Karpas-422 (cell line): ENCODE results near the gene UBFD1. TPM values are rescaled to one million over a fixed set of nuclear protein-coding genes. Genes with fewer than 3 reads are reported as not detected.

Experiments
- DNase-seq: peaks from one replicate; pipeline ENCODE4 v3.0.0-alpha.2; 2015
- H2AFZ ChIP-seq: fragments of 200-600 bp; sonication (generic); 2 replicates; pipeline ENCODE4 v1.6.1; 2014; ENCODE audit warnings: antibody characterized with exemption, low read length, mixed read lengths
- H3K27ac ChIP-seq: fragments of 200-600 bp; sonication (generic); 2 replicates; pipeline ENCODE4 v1.5.1; 2014; ENCODE audit warnings: mild to moderate bottlenecking, low read length, moderate library complexity
- H3K27me3 ChIP-seq: fragments of 200-600 bp; sonication (generic); 2 replicates; pipeline ENCODE4 v1.6.1; 2014; ENCODE audit warnings: low read length, mixed read lengths
- H3K36me3 ChIP-seq: fragments of 200-600 bp; sonication (generic); 2 replicates; pipeline ENCODE4 v1.6.1; 2014; ENCODE audit warnings: low read length, mixed read lengths; ENCODE audit not compliant: insufficient read depth
- H3K4me1 ChIP-seq: fragments of 200-600 bp; sonication (generic); 2 replicates; pipeline ENCODE4 v1.6.1; 2014; ENCODE audit warnings: mild to moderate bottlenecking, low read length, mixed read lengths
- H3K4me2 ChIP-seq: fragments of 200-600 bp; sonication (generic); 2 replicates; pipeline ENCODE4 v1.6.1; 2014; ENCODE audit warnings: low read length, low read depth, mild to moderate bottlenecking; ENCODE audit not compliant: poor library complexity, severe bottlenecking
- H3K4me3 ChIP-seq: fragments of 200-600 bp; sonication (generic); 2 replicates; pipeline ENCODE4 v1.5.1; 2014; ENCODE audit warnings: mild to moderate bottlenecking, antibody characterized with exemption, low read length, mixed read lengths
- H3K79me2 ChIP-seq: fragments of 200-600 bp; sonication (generic); 2 replicates; pipeline ENCODE4 v1.6.1; 2014; ENCODE audit warnings: mild to moderate bottlenecking, low read length, mixed read lengths
- H3K9ac ChIP-seq: fragments of 200-600 bp; sonication (generic); 2 replicates; pipeline ENCODE4 v1.6.0; 2014; ENCODE audit warnings: low read length
- H3K9me2 ChIP-seq: fragments of 200-600 bp; sonication (generic), shearing (Covaris generic); replicated peaks from 2 replicates; pipeline ENCODE4 v1.6.0; 2014; ENCODE audit warnings: mild to moderate bottlenecking, low read length, moderate library complexity; ENCODE audit not compliant: insufficient read depth
- H3K9me3 ChIP-seq: fragments of 300-700, 200-600 bp; sonication (generic); 2 replicates; pipeline ENCODE4 v1.6.1; 2014; ENCODE audit warnings: low read length, mixed read lengths
- H4K20me1 ChIP-seq: fragments of 200-600 bp; sonication (generic); 2 replicates; pipeline ENCODE4 v1.6.1; 2014; ENCODE audit warnings: mild to moderate bottlenecking, antibody characterized with exemption, low read length, low read depth; ENCODE audit not compliant: insufficient read depth
- total RNA-seq: library from RNA; depleted of rRNA; stranded (reverse); fragments of >200 nt; shearing (Covaris generic); gene quantifications from 2 replicates; pipeline ENCODE4 v1.2.3, GENCODE V29; 2014; ENCODE audit warnings: low replicate concordance

UBFD1 gene
- total RNA-seq, 1 experiment from 2014 or later: 43.1 TPM

DNA sequence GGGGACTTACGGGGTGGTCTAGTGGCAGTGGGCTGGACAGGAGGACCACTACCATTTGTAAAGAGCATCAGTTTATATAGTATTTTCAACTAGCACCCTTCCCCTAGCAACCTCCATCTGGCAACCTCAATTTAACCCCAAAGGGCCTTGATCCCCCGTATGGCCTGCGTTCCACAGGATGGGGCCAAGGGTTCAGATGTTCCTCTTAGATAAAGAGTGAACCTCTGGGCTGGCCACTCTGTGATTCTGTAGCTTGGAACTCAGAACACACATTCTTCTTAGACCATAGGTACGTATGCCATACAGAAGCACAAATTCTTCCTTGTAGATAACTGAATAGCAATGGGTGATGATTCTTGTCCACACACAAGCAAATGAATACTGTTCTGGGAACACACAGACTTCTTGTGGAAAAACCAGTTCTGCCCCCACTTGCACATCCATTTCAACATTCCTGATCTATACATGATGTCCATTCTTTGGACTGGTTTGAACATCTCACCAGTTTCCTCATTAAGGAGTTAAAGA, 45.3 kb upstream of the UBFD1 start:
- H3K27me3 ChIP-seq: no peaks in the 10 kb centered on the region
- peak overlapping the region; percentile 48 for H3K9ac ChIP-seq
- H3K27ac ChIP-seq: peak overlapping the region; percentile 93
- peaks cover 53% of the 10 kb centered on the region for H3K4me1 ChIP-seq
- no peaks in the 10 kb centered on the region for H3K9me3 ChIP-seq
- H3K79me2 ChIP-seq: peaks cover 33% of the 10 kb centered on the region
- H3K9me2 ChIP-seq: no peaks in the 10 kb centered on the region
- H4K20me1 ChIP-seq: peaks cover 16% of the 10 kb centered on the region
- 0 out of 2 replicates have a peak overlapping the region, but pooled peaks have one; percentile 25 for H3K4me3 ChIP-seq
- H3K36me3 ChIP-seq: peaks cover 5% of the 10 kb centered on the region
- no peak overlapping the region for H2AFZ ChIP-seq
- peak overlapping the region; percentile 69 for H3K4me2 ChIP-seq
- DNase-seq: no peak

- no peaks in the 10 kb centered on the region for H3K9me3 ChIP-seq
- peaks cover 4% of the 10 kb centered on the region for H3K36me3 ChIP-seq
- H3K9ac ChIP-seq: no peak overlapping the region
- no peak overlapping the region for H3K4me3 ChIP-seq
- peaks cover 2% of the 10 kb centered on the region for H4K20me1 ChIP-seq
- no peaks in the 10 kb centered on the region for H3K9me2 ChIP-seq
- H3K27me3 ChIP-seq: no peaks in the 10 kb centered on the region
- no peak overlapping the region for H3K4me2 ChIP-seq
- no peak overlapping the region for H2AFZ ChIP-seq
- peaks cover 9% of the 10 kb centered on the region for H3K79me2 ChIP-seq
- peak overlapping the region; percentile 94 for H3K27ac ChIP-seq
- H3K4me1 ChIP-seq: peaks cover 57% of the 10 kb centered on the region
- DNase-seq: no peak
These were observed 43.0 kb upstream of the UBFD1 start for GRCh38 chr16:23514381-23515152.

DNA sequence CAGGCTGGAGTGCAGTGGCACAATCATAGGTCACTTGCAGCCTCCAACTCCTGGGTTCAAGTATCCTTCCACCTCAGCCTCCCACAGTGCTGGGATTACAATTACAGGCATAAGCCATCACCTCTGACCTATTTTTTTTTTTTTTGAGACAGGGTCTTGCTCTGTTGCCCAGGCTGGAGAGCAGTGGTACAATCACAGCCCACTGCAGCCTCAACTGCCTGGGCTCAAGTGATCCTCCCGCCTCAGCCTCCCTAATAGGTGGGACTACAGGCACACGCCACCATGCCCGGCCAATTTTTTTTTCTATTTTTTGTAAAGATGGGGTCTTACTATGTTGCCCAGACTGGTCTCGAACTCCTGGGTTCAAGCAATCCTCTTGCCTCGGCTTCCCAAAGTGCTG, 41.6 kb upstream of the UBFD1 start:
- H2AFZ ChIP-seq: no peak overlapping the region
- H3K9ac ChIP-seq: no peak overlapping the region
- H3K9me3 ChIP-seq: no peaks in the 10 kb centered on the region
- no peaks in the 10 kb centered on the region for H3K9me2 ChIP-seq
- no peaks in the 10 kb centered on the region for H4K20me1 ChIP-seq
- H3K27ac ChIP-seq: peak overlapping the region; percentile 94
- no peak overlapping the region for H3K4me3 ChIP-seq
- H3K27me3 ChIP-seq: no peaks in the 10 kb centered on the region
- H3K36me3 ChIP-seq: peaks cover 15% of the 10 kb centered on the region
- H3K79me2 ChIP-seq: no peaks in the 10 kb centered on the region
- DNase-seq: no peak
- H3K4me2 ChIP-seq: no peak overlapping the region
- H3K4me1 ChIP-seq: peaks cover 66% of the 10 kb centered on the region

- H3K36me3 ChIP-seq: peaks cover 16% of the 10 kb centered on the region
- peak overlapping the region; percentile 31 for H3K4me2 ChIP-seq
- DNase-seq: peak; percentile 87
- no peaks in the 10 kb centered on the region for H3K9me3 ChIP-seq
- H3K9ac ChIP-seq: peak overlapping the region; percentile 46
- H4K20me1 ChIP-seq: no peaks in the 10 kb centered on the region
- no peaks in the 10 kb centered on the region for H3K9me2 ChIP-seq
- H3K27ac ChIP-seq: peak overlapping the region; percentile 94
- H2AFZ ChIP-seq: no peak overlapping the region
- H3K4me1 ChIP-seq: peaks cover 66% of the 10 kb centered on the region
- no peaks in the 10 kb centered on the region; the same call in 1 of the 2 replicates for H3K79me2 ChIP-seq
- no peaks in the 10 kb centered on the region for H3K27me3 ChIP-seq
- no peak overlapping the region for H3K4me3 ChIP-seq
These were observed 41.0 kb upstream of the UBFD1 start for GRCh38 chr16:23516366-23517137.

GRCh38 chr16:23518435-23518891, 39.1 kb upstream of the UBFD1 start:
- no peaks in the 10 kb centered on the region; the same call in 1 of the 2 replicates for H3K79me2 ChIP-seq
- H3K36me3 ChIP-seq: peaks cover 34% of the 10 kb centered on the region
- no peaks in the 10 kb centered on the region for H3K27me3 ChIP-seq
- H3K9me3 ChIP-seq: no peaks in the 10 kb centered on the region
- no peaks in the 10 kb centered on the region for H3K9me2 ChIP-seq
- H3K4me2 ChIP-seq: peak overlapping the region; percentile 56
- peaks cover 57% of the 10 kb centered on the region for H3K4me1 ChIP-seq
- peak overlapping the region; percentile 30 for H3K9ac ChIP-seq
- peak overlapping the region; percentile 16; the same call in 1 of the 2 replicates for H3K4me3 ChIP-seq
- DNase-seq: peak; percentile 89
- H3K27ac ChIP-seq: peak overlapping the region; percentile 94
- no peaks in the 10 kb centered on the region for H4K20me1 ChIP-seq
- H2AFZ ChIP-seq: no peak overlapping the region

DNA sequence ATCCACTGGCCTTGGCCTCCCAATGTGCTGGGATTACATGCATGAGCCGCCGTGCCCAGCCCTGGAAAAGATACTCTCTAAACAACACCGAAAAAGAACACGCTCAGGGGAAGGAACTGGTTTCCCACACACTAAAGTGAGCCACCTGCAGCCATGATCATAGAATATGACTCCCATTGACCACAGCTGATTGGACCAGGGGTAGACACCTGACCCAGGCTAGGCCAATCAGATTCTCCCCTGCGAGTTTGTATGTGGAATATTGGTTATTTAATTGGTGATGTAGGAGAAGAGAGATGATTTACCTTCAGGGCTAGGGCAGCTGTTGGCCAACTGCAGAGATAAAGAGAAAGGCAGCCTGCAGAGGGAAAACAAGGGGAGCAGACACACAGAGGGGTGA, 38.2 kb upstream of the UBFD1 start:
- Histone ChIP-seq H3K4me2 (peak overlapping the region; percentile 56), H3K4me1 (peaks cover 57% of the 10 kb centered on the region), H3K27me3 (no peaks in the 10 kb centered on the region), H3K9ac (peak overlapping the region; percentile 30; the same call in 1 of the 2 replicates), H3K9me2 (no peaks in the 10 kb centered on the region), H2AFZ (no peak overlapping the region), H3K9me3 (no peaks in the 10 kb centered on the region), H3K79me2 (no peaks in the 10 kb centered on the region; the same call in 1 of the 2 replicates), H3K27ac (peak overlapping the region; percentile 94), H3K4me3 (peak overlapping the region; percentile 16; the same call in 1 of the 2 replicates), H4K20me1 (no peaks in the 10 kb centered on the region), H3K36me3 (peaks cover 39% of the 10 kb centered on the region)
- peak; percentile 65 for DNase-seq

DNA sequence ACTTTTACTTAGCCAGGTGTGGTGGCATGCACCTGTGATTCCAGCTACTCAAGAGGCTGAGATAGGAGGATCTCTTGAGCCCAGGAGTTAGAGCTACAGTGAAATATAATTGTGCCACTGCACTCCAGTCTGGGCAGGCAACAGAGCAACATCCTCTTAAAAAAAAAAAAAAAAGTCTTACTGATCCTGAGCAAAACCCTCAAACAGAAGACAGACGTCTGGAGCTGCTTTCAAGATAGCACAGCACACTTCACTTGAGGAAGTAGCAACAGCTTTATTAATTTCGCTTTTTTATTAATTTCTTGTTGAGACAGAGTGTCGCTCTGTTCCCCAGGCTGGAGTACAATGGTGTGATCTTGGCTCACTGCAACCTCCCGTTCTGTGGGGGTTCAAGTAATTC, 37.0 kb upstream of the UBFD1 start:
- Histone ChIP-seq H3K4me3 (no peak overlapping the region), H3K9ac (peak overlapping the region; percentile 26), H3K36me3 (peaks cover 47% of the 10 kb centered on the region), H2AFZ (no peak overlapping the region; the same call in 1 of the 2 replicates), H4K20me1 (no peaks in the 10 kb centered on the region), H3K9me3 (no peaks in the 10 kb centered on the region), H3K27ac (peak overlapping the region; percentile 94), H3K79me2 (no peaks in the 10 kb centered on the region; the same call in 1 of the 2 replicates), H3K9me2 (no peaks in the 10 kb centered on the region), H3K4me1 (peaks cover 57% of the 10 kb centered on the region), H3K27me3 (no peaks in the 10 kb centered on the region), H3K4me2 (no peak overlapping the region)
- no peak for DNase-seq
